Smooth muscle cell (in vitro differentiated cells): ENCODE measurements around the gene ZRANB3. TPM values are rescaled to one million over a fixed set of nuclear protein-coding genes. Genes with fewer than 3 reads are reported as not detected.
A peak's percentile ranks its signal among the peaks of the same experiment; 100 is the strongest.

Source experiments
- DNase-seq: peaks from one replicate; lab custom pipeline; 2025; ENCODE audit not compliant: unreplicated experiment; lab: John Stamatoyannopoulos, UW
- H2AFZ ChIP-seq: fragments of 200-600 bp; sonication (generic); 2 replicates; pipeline ENCODE4 v1.6.0; 2016; ENCODE audit warnings: antibody characterized with exemption, low read depth, mild to moderate bottlenecking
- H3F3A ChIP-seq: fragments of 200-600 bp; sonication (generic); 2 replicates; pipeline ENCODE4 v1.6.0; 2017; ENCODE audit warnings: antibody characterized with exemption, low read depth
- H3K27ac ChIP-seq: fragments of 200-600 bp; sonication (generic); 2 replicates; pipeline ENCODE4 v1.5.1; 2016; ENCODE audit warnings: low read depth, mild to moderate bottlenecking
- H3K27me3 ChIP-seq: fragments of 200-600 bp; sonication (generic); 2 replicates; pipeline ENCODE4 v1.6.1; 2016; ENCODE audit warnings: low read depth, mild to moderate bottlenecking
- H3K36me3 ChIP-seq: fragments of 200-600 bp; sonication (generic); 2 replicates; pipeline ENCODE4 v1.5.1; 2016; ENCODE audit warnings: low read depth
- H3K4me1 ChIP-seq: fragments of 200-600 bp; sonication (generic); 2 replicates; pipeline ENCODE4 v1.5.1; 2016; ENCODE audit warnings: low read depth
- H3K4me2 ChIP-seq: fragments of 200-600 bp; sonication (generic); 2 replicates; pipeline ENCODE4 v1.6.0; 2016; ENCODE audit warnings: mild to moderate bottlenecking
- H3K4me3 ChIP-seq: fragments of 200-600 bp; sonication (generic); 2 replicates; pipeline ENCODE4 v1.5.1; 2016; ENCODE audit warnings: mild to moderate bottlenecking
- H3K79me2 ChIP-seq: fragments of 200-600 bp; sonication (generic); 2 replicates; pipeline ENCODE4 v1.6.0; 2016; ENCODE audit warnings: low read depth, mild to moderate bottlenecking
- H3K9ac ChIP-seq: fragments of 200-600 bp; sonication (generic); 2 replicates; pipeline ENCODE4 v1.6.0; 2016; ENCODE audit warnings: low read depth
- H3K9me3 ChIP-seq: fragments of 200-600 bp; sonication (generic); replicated peaks from 2 replicates; pipeline ENCODE4 v1.5.1; 2016; ENCODE audit warnings: low read depth
- H4K20me1 ChIP-seq: fragments of 200-600 bp; sonication (generic); 2 replicates; pipeline ENCODE4 v1.6.0; 2016; ENCODE audit warnings: low read depth
- WGBS: methylation state at CpG from one replicate; pipeline ENCODE4 v1.1.7; 2016; ENCODE audit warnings: low lambda C conversion rate; 5-methylcytosine and 5-hydroxymethylcytosine counted together
- polyA plus RNA-seq: library from polyadenylated mRNA; unstranded; fragments of >200 nt; fragmentation: Nextera tagmentation; extraction: Ambion mirVana; gene quantifications from 2 replicates; pipeline ENCODE4 v1.2.1, GENCODE V29; 2016
- total RNA-seq: library from RNA; depleted of rRNA; stranded (reverse); fragments of >200 nt; gene quantifications from 2 replicates; pipeline ENCODE4 v1.2.3, GENCODE V29; 2014
- TF ChIP-seq, protein P1 (sequence below): fragments of 200-600 bp; sonication (generic); IDR thresholded peaks from 2 replicates; pipeline ENCODE4 v1.5.1; 2017; ENCODE audit warnings: borderline replicate concordance, mild to moderate bottlenecking, antibody characterized with exemption; ENCODE audit not compliant: insufficient read depth, poor library complexity, severe bottlenecking

ZRANB3 gene
- total RNA-seq: 4.1 and 6.7 TPM in 2 replicates
- polyA plus RNA-seq: 1.9 and 2.9 TPM in 2 replicates

DNA sequence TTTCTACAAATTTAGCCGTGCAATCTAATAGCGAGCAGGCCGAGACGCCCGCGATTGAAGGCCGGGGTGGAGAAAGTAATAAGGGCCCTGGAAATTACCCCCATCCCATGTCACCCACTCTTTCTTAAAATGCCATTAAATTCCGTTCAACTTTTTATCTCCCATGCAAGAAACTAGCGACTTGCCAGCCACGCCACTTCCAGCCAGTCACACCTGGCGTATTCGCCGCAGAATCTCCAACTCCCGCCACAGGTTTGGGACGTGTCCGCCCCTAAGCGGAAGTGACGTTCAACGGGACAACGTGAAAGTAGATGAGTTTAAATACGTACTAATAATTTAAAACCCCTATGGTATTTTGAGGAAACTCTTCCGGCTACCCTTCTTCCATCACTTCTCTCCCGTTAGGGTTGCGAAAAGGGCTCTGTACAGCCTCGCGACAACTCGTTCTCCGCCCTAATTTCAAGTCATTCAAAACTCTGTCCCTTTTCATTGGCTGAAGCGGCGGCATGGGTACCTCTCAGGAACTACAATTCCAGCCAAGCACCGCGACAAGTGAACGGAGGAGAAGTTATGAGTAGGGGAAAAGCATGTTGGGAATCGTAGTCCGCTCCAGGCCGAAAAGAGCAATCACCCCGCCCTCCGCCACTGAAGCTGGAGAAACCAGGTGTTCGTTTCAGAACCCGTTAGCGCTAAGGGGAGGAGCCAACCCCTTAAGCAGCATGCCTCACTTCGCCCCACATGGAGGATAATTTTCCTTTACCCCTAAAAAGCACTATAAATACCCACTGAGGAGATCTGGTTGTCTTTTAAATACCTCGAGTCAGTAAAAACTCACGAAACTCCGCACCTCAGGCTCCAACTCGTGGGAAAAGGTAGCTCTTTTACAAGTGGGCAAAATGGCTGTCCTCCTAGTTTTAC lies at the start of gene ZRANB3:
TSS of gene ZRANB3 (minus strand) at position 906 of the 918 bp plus-strand sequence.
- Histone ChIP-seq H3K79me2 (peaks cover 48% of the 10 kb centered on the region), H3K4me2 (peak within 1 kb of the TSS; percentile 96)
- WGBS: 1% methylated on average over 46 of the region's 46 CpGs

DNA sequence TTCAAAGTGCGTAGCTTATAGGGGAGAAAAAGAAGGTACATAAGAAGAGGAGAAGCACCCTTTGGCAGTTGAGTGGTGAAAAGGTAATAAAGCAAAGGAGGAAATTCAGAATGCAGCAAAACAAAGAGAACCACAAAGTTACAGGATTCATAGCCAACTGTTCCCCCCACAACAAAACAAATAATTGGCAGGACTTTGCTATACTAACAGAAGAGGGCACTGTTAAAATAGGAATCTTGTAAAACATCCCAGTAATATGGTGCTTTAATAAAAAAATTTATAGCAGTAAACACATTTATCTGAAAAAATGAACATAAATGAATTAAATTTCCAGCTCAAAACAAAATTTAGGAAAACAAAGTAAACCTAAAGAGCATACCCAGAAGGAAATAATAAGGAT lies 42.6 kb upstream of the ZRANB3 start:
- no peaks in the 10 kb centered on the region for H3K4me1 ChIP-seq
- H3K27me3 ChIP-seq: no peaks in the 10 kb centered on the region
- no peak for DNase-seq
- H3K9me3 ChIP-seq: no peaks in the 10 kb centered on the region
- H3K9ac ChIP-seq: no peak overlapping the region
- no peaks in the 10 kb centered on the region for H3K36me3 ChIP-seq
- H3K27ac ChIP-seq: no peak overlapping the region
- TF ChIP-seq, protein P1, sequence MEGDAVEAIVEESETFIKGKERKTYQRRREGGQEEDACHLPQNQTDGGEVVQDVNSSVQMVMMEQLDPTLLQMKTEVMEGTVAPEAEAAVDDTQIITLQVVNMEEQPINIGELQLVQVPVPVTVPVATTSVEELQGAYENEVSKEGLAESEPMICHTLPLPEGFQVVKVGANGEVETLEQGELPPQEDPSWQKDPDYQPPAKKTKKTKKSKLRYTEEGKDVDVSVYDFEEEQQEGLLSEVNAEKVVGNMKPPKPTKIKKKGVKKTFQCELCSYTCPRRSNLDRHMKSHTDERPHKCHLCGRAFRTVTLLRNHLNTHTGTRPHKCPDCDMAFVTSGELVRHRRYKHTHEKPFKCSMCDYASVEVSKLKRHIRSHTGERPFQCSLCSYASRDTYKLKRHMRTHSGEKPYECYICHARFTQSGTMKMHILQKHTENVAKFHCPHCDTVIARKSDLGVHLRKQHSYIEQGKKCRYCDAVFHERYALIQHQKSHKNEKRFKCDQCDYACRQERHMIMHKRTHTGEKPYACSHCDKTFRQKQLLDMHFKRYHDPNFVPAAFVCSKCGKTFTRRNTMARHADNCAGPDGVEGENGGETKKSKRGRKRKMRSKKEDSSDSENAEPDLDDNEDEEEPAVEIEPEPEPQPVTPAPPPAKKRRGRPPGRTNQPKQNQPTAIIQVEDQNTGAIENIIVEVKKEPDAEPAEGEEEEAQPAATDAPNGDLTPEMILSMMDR: no peak
- peaks cover 13% of the 10 kb centered on the region for H3K79me2 ChIP-seq
- WGBS: 100% methylated on average over 1 of the region's 1 CpG
- no peak overlapping the region for H3K4me3 ChIP-seq
- no peak overlapping the region for H2AFZ ChIP-seq
- H3K4me2 ChIP-seq: no peak overlapping the region
- no peaks in the 10 kb centered on the region for H3F3A ChIP-seq
- H4K20me1 ChIP-seq: peaks cover 23% of the 10 kb centered on the region

More for the DNA sequence above, at the start of gene ZRANB3:
- Histone ChIP-seq H3K36me3 (no peaks in the 10 kb centered on the region), H3K4me1 (peaks cover 11% of the 10 kb centered on the region), H3K9ac (peak within 1 kb of the TSS; percentile 67), H3K27ac (peak within 1 kb of the TSS; percentile 69), H3K9me3 (no peaks in the 10 kb centered on the region), H2AFZ (peak within 1 kb of the TSS; percentile 99), H3K4me3 (peak within 1 kb of the TSS; percentile 64), H3F3A (no peaks in the 10 kb centered on the region), H4K20me1 (peaks cover 17% of the 10 kb centered on the region), H3K27me3 (no peaks in the 10 kb centered on the region)
- peak; percentile 87 for DNase-seq
- TF ChIP-seq, protein P1: no peak

DNA sequence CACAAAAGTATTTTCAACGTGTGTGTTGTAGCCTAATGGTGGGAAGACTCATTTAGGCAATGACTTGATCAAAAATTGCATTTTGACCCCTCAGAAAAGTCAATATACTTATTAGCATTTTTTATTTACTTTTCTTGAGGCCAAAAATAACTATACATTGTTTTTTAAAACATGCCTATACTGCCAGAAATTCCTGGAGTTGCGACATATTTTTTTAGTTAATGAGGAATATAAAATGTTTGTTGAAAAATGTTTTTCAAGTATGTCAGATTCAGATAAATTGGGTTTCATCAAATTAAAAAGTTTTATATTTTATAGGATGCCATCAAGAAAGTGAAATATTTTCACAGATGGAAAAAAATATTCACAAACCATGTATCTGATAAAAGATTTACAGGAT lies 39.9 kb upstream of the ZRANB3 start:
- Histone ChIP-seq H2AFZ (no peak overlapping the region), H4K20me1 (peaks cover 13% of the 10 kb centered on the region), H3K27ac (no peak overlapping the region), H3K27me3 (no peaks in the 10 kb centered on the region), H3K79me2 (peaks cover 13% of the 10 kb centered on the region), H3F3A (no peaks in the 10 kb centered on the region), H3K4me1 (no peaks in the 10 kb centered on the region), H3K9me3 (no peaks in the 10 kb centered on the region), H3K36me3 (no peaks in the 10 kb centered on the region), H3K4me2 (no peak overlapping the region), H3K9ac (no peak overlapping the region), H3K4me3 (no peak overlapping the region)
- DNase-seq: no peak
- TF ChIP-seq, protein P1: no peak
- 97% methylated on average over 2 of the region's 2 CpGs for WGBS
